Tibial nerve (tissue), 3 donors: ENCODE data around the gene CHST15.

ENCODE experiments used
- CTCF ChIP-seq, 5 experiments: fragments of 200-600 bp in 3 of 5; fragments of 450-650 bp in 2 of 5; sonication (generic) in 3 of 5; IDR thresholded peaks; one replicate each; pipeline ENCODE4 v1.5.1; 2016 to 2019; ENCODE audit warnings: antibody characterized with exemption in 5 of 5, mild to moderate bottlenecking in 3 of 5, moderate library complexity in 2 of 5
- POLR2A ChIP-seq, 2 donors: fragments of 450-650 bp; IDR thresholded peaks; one replicate each; pipeline ENCODE4 v1.6.1; 2017; ENCODE audit warnings: antibody characterized with exemption in 2 of 2, mild to moderate bottlenecking in 2 of 2, moderate library complexity in 2 of 2

- TF ChIP-seq POLR2A (IDR thresholded peaks at IDR 0.05) = no peak
- TF ChIP-seq CTCF (IDR thresholded peaks at IDR 0.05) = no peak
These were observed 5.2 kb upstream of the CHST15 start for GRCh38 chr10:124098575-124098974.
